Measurements from ENCODE around the gene NKPD1. TPM values are rescaled to one million over a fixed set of nuclear protein-coding genes. Genes with fewer than 3 reads are reported as not detected.

NKPD1 gene
- polyA plus RNA-seq, 1 donor (not counting 4 experiments of a cell fraction or from before 2014, with no cell fraction given): 0.37 TPM

GRCh38 chr19:45154064-45154827, 6.5 kb downstream of the NKPD1 start:
- H3K9ac ChIP-seq (ENCODE audit: control insufficient read depth, extremely low read depth, insufficient read depth, low read length): no peak overlapping the region
- H3K4me1 ChIP-seq (ENCODE audit: control insufficient read depth, extremely low read depth, insufficient read depth, low read length): peaks cover 29% of the 10 kb centered on the region
- peaks cover 7% of the 10 kb centered on the region for H4K20me1 ChIP-seq (ENCODE audit: control insufficient read depth, extremely low read depth, insufficient read depth, low read length)
- no peak for DNase-seq (ENCODE audit: low read depth, low spot score)
- peaks cover 4% of the 10 kb centered on the region for H3K9me3 ChIP-seq (ENCODE audit: control insufficient read depth, low read depth, low read length)
- FAIRE-seq: no peak
- no peaks in the 10 kb centered on the region for H3K79me2 ChIP-seq (ENCODE audit: control insufficient read depth, insufficient read depth, low read length)
- no peak overlapping the region for H3K27ac ChIP-seq (ENCODE audit: control insufficient read depth, insufficient read depth, low read length)
- H3K27me3 ChIP-seq (ENCODE audit: control insufficient read depth, extremely low read depth, insufficient read depth, low read length): peaks cover 24% of the 10 kb centered on the region
- H3K4me2 ChIP-seq (ENCODE audit: control insufficient read depth, extremely low read depth, insufficient read depth, low read depth, low read length): no peak overlapping the region
- no peak for TF ChIP-seq CTCF (optimal IDR thresholded peaks at IDR 0.05 in 1 of 3, IDR thresholded peaks at IDR 0.05 in 1 of 3, conservative IDR thresholded peaks at IDR 0.05 in 1 of 3; ENCODE audit: extremely low read depth in 1 of 3, insufficient read depth in 2 of 3, low read length in 3 of 3)
- no peak for TF ChIP-seq EZH2 (IDR thresholded peaks at IDR 0.05; ENCODE audit: low read length)
- no peak overlapping the region for H3K4me3 ChIP-seq (ENCODE audit: control insufficient read depth in 2 of 3, extremely low read depth in 1 of 3, insufficient read depth in 2 of 3, low read depth in 1 of 3, low read length in 3 of 3)
- dilution Hi-C loops (cut with MboI; ENCODE audit: extremely low pct_ligation_motif_present, low sequenced_read_pairs): no loop called here
- no peak overlapping the region for H2AFZ ChIP-seq (ENCODE audit: control insufficient read depth, low read length)
- no peaks in the 10 kb centered on the region for H3K36me3 ChIP-seq (ENCODE audit: control insufficient read depth in 2 of 2, extremely low read depth in 1 of 2, insufficient read depth in 2 of 2, low read length in 2 of 2)
- H3K9me1 ChIP-seq (ENCODE audit: control insufficient read depth, extremely low read depth, insufficient read depth, low read length): no peaks in the 10 kb centered on the region

GRCh38 chr19:45153339-45154063, 7.3 kb downstream of the NKPD1 start:
- Histone ChIP-seq H4K20me1 (ENCODE audit: control insufficient read depth, extremely low read depth, insufficient read depth, low read length) (peaks cover 7% of the 10 kb centered on the region), H3K9ac (ENCODE audit: control insufficient read depth, extremely low read depth, insufficient read depth, low read length) (no peak overlapping the region), H2AFZ (ENCODE audit: control insufficient read depth, low read length) (no peak overlapping the region), H3K4me1 (ENCODE audit: control insufficient read depth, extremely low read depth, insufficient read depth, low read length) (peaks cover 29% of the 10 kb centered on the region), H3K27ac (ENCODE audit: control insufficient read depth, insufficient read depth, low read length) (no peak overlapping the region), H3K9me1 (ENCODE audit: control insufficient read depth, extremely low read depth, insufficient read depth, low read length) (no peaks in the 10 kb centered on the region), H3K27me3 (ENCODE audit: control insufficient read depth, extremely low read depth, insufficient read depth, low read length) (peaks cover 24% of the 10 kb centered on the region), H3K4me3 (ENCODE audit: control insufficient read depth in 2 of 3, extremely low read depth in 1 of 3, insufficient read depth in 2 of 3, low read depth in 1 of 3, low read length in 3 of 3) (no peak overlapping the region), H3K79me2 (ENCODE audit: control insufficient read depth, insufficient read depth, low read length) (no peaks in the 10 kb centered on the region), H3K9me3 (ENCODE audit: control insufficient read depth, low read depth, low read length) (peaks cover 4% of the 10 kb centered on the region), H3K36me3 (ENCODE audit: control insufficient read depth in 2 of 2, extremely low read depth in 1 of 2, insufficient read depth in 2 of 2, low read length in 2 of 2) (no peaks in the 10 kb centered on the region), H3K4me2 (ENCODE audit: control insufficient read depth, extremely low read depth, insufficient read depth, low read depth, low read length) (peak overlapping the region; percentile 37)
- TF ChIP-seq CTCF (optimal IDR thresholded peaks at IDR 0.05 in 1 of 3, IDR thresholded peaks at IDR 0.05 in 1 of 3, conservative IDR thresholded peaks at IDR 0.05 in 1 of 3; ENCODE audit: extremely low read depth in 1 of 3, insufficient read depth in 2 of 3, low read length in 3 of 3): no peak
- TF ChIP-seq EZH2 (IDR thresholded peaks at IDR 0.05; ENCODE audit: low read length): no peak
- dilution Hi-C loops (cut with MboI; ENCODE audit: extremely low pct_ligation_motif_present, low sequenced_read_pairs): no loop called here
- DNase-seq (ENCODE audit: low read depth, low spot score) (no peak), FAIRE-seq (no peak)

Data from keratinocyte (primary cell).